ENCODE data around the gene ROBO1.

GRCh38 chr3:79664455-79664854 is 103.3 kb downstream of the ROBO1 start:
- TF ChIP-seq CTCF (conservative IDR thresholded peaks at IDR 0.05): no peak
- no peak for TF ChIP-seq ZFX (IDR thresholded peaks at IDR 0.05)
